Myocyte (in vitro differentiated cells): ENCODE results near the gene SALL2. TPM values are rescaled to one million over a fixed set of nuclear protein-coding genes. Genes with fewer than 3 reads are reported as not detected.

Experiments
- DNase-seq: peaks from one replicate; pipeline ENCODE4 v3.0.0-alpha.2; 2012; ENCODE audit warnings: low read depth
- total RNA-seq: library from RNA; depleted of rRNA; stranded (reverse); fragments of >200 nt; gene quantifications from 2 replicates; pipeline ENCODE4 v1.2.3, GENCODE V29; 2014

The SALL2 gene
- total RNA-seq, 1 donor from 2014 or later, result 4.7 TPM

GRCh38 chr14:21494902-21495762 lies 31.0 kb downstream of the SALL2 start:
- no peak for DNase-seq

GRCh38 chr14:21486640-21487087 lies 39.5 kb downstream of the SALL2 start:
- peak; percentile 64 for DNase-seq

GRCh38 chr14:21476925-21477681 lies 49.0 kb downstream of the SALL2 start, which contains the start of the genes RAB2B and TOX4:
RAB2B (minus strand) TSS chr14:21476959; CDS start chr14:21476872, 87 bp downstream.
TOX4 (plus strand) TSS chr14:21477195; CDS start chr14:21477279, 84 bp downstream.
- DNase-seq, result peak; percentile 99

- DNase-seq, result no peak
Observed at GRCh38 chr14:21476523-21476924, 49.6 kb downstream of the SALL2 start.

GRCh38 chr14:21475767-21476522 lies 50.2 kb downstream of the SALL2 start:
- DNase-seq, result no peak

Other genes starting within 250 kb of the SALL2 start
- gene RPGRIP1, start 246.3 kb downstream of the SALL2 start, total RNA-seq, result not detected in 2 replicates
- gene SUPT16H, start 142.3 kb downstream of the SALL2 start, total RNA-seq, result 70.7 and 75.3 TPM in 2 replicates
- gene CHD8, start 70.2 kb downstream of the SALL2 start, total RNA-seq, result 41.6 and 48.5 TPM in 2 replicates
- gene RAB2B, start 49.4 kb downstream of the SALL2 start, total RNA-seq, result 21.9 and 26.4 TPM in 2 replicates
- 25.6 and 27.8 TPM in 2 replicates for gene TOX4, start 49.2 kb downstream of the SALL2 start, total RNA-seq
- 63.2 and 73.4 TPM in 2 replicates for gene METTL3, start 15.0 kb downstream of the SALL2 start, total RNA-seq
- gene OR10G3, start 53.7 kb upstream of the SALL2 start, total RNA-seq, result not detected in 2 replicates
- gene OR10G2, start 108.6 kb upstream of the SALL2 start, total RNA-seq, result not detected in 2 replicates
- not detected in 2 replicates for gene OR4E2, start 127.5 kb upstream of the SALL2 start, total RNA-seq
- gene OR4E1, start 147.5 kb upstream of the SALL2 start, total RNA-seq, result not detected in 2 replicates